ENCODE measurements around the gene PBXIP1. TPM values are rescaled to one million over a fixed set of nuclear protein-coding genes. Genes with fewer than 3 reads are reported as not detected.
A peak's percentile ranks its signal among the peaks of the same experiment; 100 is the strongest.
"Not testable (repeated sequence)": the region's sequence is repeated elsewhere in the genome, so short reads cannot be mapped to it uniquely, and the experiment has no call there.

Gene PBXIP1
- total RNA-seq, 4 donors from 2014 or later = 52.5 to 120 (median 97.9) TPM

DNA sequence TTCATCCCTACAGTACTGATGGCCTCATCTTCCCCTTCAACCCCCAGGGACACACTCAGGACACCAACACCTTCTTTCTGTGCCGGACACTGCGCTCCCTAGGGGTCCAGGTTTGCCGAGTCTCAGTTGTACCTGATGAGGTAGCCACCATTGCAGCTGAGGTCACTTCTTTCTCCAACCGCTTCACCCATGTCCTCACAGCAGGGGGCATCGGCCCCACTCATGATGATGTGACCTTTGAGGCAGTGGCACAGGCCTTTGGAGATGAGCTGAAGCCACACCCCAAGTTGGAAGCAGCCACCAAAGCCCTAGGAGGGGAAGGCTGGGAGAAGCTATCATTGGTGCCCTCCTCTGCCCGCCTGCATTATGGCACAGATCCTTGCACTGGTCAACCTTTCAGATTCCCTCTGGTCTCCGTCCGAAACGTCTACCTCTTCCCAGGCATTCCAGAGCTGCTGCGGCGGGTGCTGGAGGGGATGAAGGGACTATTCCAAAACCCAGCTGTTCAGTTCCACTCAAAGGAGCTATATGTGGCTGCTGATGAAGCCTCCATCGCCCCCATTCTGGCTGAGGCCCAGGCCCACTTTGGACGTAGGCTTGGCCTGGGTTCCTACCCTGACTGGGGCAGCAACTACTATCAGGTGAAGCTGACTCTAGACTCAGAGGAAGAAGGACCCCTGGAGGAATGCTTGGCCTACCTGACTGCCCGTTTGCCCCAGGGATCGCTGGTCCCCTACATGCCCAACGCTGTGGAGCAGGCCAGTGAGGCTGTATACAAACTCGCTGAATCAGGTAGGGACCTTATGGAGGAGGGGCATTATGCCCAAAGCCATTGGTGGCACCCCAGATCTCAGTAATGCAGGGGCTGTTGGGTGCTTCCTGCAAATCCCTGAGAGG, 32.4 kb upstream of the PBXIP1 start:
- Histone ChIP-seq H3K27ac (no peak overlapping the region), H3K27me3 (no peaks in the 10 kb centered on the region), H3K4me3 (no peak overlapping the region), H3K4me1 (peaks cover 3 to 21% (median 9%) of the 10 kb centered on the region in 4 donors), H3K36me3 (peaks cover 0 to 69% (median 0%) of the 10 kb centered on the region in 3 donors), H3K9me3 (no peaks in the 10 kb centered on the region)
- 86 to 87% methylated on average over 17 of the region's 17 CpGs for WGBS, 2 donors
- DNase-seq (ENCODE audit: low spot score in 2 of 2) = no peak
- TF ChIP-seq CTCF (IDR thresholded peaks at IDR 0.05) (no peak), POLR2A (IDR thresholded peaks at IDR 0.05) (no peak), EP300 (IDR thresholded peaks at IDR 0.05) (no peak)

GRCh38 chr1:154987326-154987725, 31.4 kb upstream of the PBXIP1 start:
- DNase-seq (ENCODE audit: low spot score in 2 of 2) = no peak
- 80 to 81% methylated on average over 6 of the region's 6 CpGs for WGBS, 2 donors
- Histone ChIP-seq H3K4me3 (no peak overlapping the region), H3K36me3 (peaks cover 0 to 60% (median 0%) of the 10 kb centered on the region in 3 donors), H3K27ac (no peak overlapping the region), H3K9me3 (no peaks in the 10 kb centered on the region), H3K27me3 (no peaks in the 10 kb centered on the region), H3K4me1 (peaks cover 3 to 26% (median 12%) of the 10 kb centered on the region in 4 donors)
- TF ChIP-seq POLR2A (IDR thresholded peaks at IDR 0.05) = no peak
- TF ChIP-seq CTCF (IDR thresholded peaks at IDR 0.05) = no peak
- TF ChIP-seq EP300 (IDR thresholded peaks at IDR 0.05) = no peak

- H3K9me3 ChIP-seq; DNase-seq (ENCODE audit: low spot score in 2 of 2); H3K4me3 ChIP-seq; H3K27me3 ChIP-seq; H3K27ac ChIP-seq: not testable (repeated sequence)
- Histone ChIP-seq H3K36me3 (peaks cover 0 to 54% (median 0%) of the 10 kb centered on the region in 3 donors), H3K4me1 (peaks cover 3 to 29% (median 13%) of the 10 kb centered on the region in 4 donors)
- 85 to 88% methylated on average over 4 of the region's 4 CpGs for WGBS, 2 donors
Measured at GRCh38 chr1:154986736-154987135, 30.8 kb upstream of the PBXIP1 start.

DNA sequence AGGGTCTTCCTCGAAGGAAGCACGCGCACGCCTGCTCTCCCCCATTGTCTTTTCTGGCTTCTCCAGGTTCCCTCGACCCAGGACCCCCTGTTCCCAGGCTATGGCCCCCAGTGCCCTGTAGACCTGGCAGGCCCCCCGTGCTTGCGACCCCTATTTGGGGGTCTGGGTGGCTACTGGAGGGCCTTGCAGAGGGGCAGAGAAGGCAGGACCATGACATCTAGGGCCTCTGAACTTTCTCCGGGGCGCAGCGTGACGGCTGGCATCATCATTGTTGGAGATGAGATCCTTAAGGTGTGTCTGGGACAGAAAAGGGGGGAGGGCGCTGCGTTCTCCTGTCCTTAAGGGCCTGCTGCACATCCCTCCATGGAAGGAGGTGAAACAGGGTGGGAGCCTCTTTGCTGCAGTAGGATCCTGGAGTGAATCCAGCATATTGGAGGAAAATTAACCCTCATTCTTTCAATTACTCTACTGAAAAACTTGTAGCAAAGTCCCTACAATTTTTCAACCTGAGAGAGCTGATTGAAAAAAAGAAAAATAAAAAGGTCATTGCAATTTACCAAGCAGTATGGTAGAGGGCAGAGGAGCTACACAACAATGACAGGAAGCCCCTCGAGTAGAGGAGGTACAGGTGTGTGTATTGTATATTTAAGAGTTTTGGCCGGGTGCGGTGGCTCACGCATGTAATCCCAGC, 28.0 kb upstream of the PBXIP1 start:
- TF ChIP-seq CTCF (IDR thresholded peaks at IDR 0.05) (no peak), EP300 (IDR thresholded peaks at IDR 0.05) (no peak), POLR2A (IDR thresholded peaks at IDR 0.05) (no peak)
- Histone ChIP-seq H3K4me1 (peaks cover 3 to 29% (median 13%) of the 10 kb centered on the region in 4 donors), H3K9me3 (no peaks in the 10 kb centered on the region), H3K27me3 (no peaks in the 10 kb centered on the region), H3K36me3 (peaks cover 0 to 28% (median 0%) of the 10 kb centered on the region in 3 donors), H3K27ac (peak overlapping the region in 3 of 4 donors; percentile 72 to 85 (median 73)), H3K4me3 (peak overlapping the region; percentile 49 to 86 (median 72))
- no peak for DNase-seq (ENCODE audit: low spot score in 2 of 2)
- WGBS, 2 donors = 16 to 26% methylated on average over 12 to 16 of the region's 17 CpGs

DNA sequence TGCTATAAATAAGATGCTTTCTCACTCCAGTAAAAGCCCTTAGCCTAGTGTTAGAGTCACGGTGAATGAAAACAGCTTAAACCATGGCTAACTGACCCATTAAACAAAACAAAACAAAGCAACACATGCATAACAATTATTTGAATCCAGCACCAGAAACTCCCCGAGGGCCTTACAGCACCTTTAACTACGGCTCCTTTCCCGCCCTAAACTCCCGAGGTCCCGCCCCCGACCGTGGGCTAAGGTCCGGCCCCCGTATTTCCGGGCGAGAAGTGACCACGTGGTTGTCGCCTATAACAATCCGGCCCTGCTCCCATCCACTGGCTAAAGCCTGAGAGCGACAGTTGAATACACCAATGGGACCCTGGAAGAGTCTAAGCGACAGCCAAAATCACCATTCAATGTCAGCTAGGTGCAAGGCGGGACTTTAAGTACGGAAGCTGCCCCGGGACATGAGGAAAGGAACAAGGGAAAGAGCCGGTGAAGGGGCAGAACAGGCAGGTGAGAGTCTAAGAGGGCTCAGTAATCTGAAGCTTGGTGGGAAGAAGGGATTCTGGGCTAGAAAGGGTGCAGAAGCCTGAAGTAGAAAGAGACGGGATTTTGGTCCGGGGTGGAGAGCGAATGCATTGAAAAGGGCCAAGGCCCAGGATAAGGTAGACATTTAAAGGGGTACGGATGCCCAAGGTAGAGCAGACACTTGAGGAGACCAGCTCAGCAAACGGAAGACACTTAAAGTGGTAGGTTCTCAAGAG, 27.2 kb upstream of the PBXIP1 start, which contains the start of gene FLAD1:
FLAD1 (plus strand) TSS at position 448 of the 752 bp plus-strand sequence. CDS start 351 bp downstream, outside the sequence.
- peaks cover 0 to 24% (median 0%) of the 10 kb centered on the region in 3 donors for H3K36me3 ChIP-seq
- no peaks in the 10 kb centered on the region for H3K9me3 ChIP-seq
- no peaks in the 10 kb centered on the region for H3K27me3 ChIP-seq
- peaks cover 3 to 26% (median 13%) of the 10 kb centered on the region in 4 donors for H3K4me1 ChIP-seq
- peak; percentile 92 to 100 for DNase-seq (ENCODE audit: low spot score in 2 of 2)
- 0% methylated on average over 26 of the region's 26 CpGs for WGBS, 2 donors
- peak within 1 kb of the TSS; percentile 15 to 85 (median 72) for H3K27ac ChIP-seq
- peak in 1 of 2 donors; percentile 42 for TF ChIP-seq POLR2A (IDR thresholded peaks at IDR 0.05)
- peak; percentile 71 to 90 for TF ChIP-seq EP300 (IDR thresholded peaks at IDR 0.05)
- TF ChIP-seq CTCF (IDR thresholded peaks at IDR 0.05) = peak in 2 of 5 experiments; percentile 30 to 61
- H3K4me3 ChIP-seq = peak within 1 kb of the TSS; percentile 49 to 86 (median 72)
